LNCaP clone FGC (cell line): ENCODE measurements around the gene EFCAB6.

ENCODE experiments used
- DNase-seq: peaks from one replicate; pipeline ENCODE4 v3.0.0-alpha.2; 2011; ENCODE audit warnings: low read depth
- H3K4me3 ChIP-seq: 2 replicates; pipeline ENCODE4 v1.5.1; 2011; ENCODE audit warnings: mild to moderate bottlenecking, low read depth, low read length, control low read depth
- TF ChIP-seq, protein P1 (sequence below): IDR thresholded peaks from 2 replicates; pipeline ENCODE4 v1.5.1; 2012; ENCODE audit warnings: mild to moderate bottlenecking; ENCODE audit not compliant: control insufficient read depth, insufficient read depth; ENCODE audit errors: extremely low read depth

EFCAB6 gene

DNA sequence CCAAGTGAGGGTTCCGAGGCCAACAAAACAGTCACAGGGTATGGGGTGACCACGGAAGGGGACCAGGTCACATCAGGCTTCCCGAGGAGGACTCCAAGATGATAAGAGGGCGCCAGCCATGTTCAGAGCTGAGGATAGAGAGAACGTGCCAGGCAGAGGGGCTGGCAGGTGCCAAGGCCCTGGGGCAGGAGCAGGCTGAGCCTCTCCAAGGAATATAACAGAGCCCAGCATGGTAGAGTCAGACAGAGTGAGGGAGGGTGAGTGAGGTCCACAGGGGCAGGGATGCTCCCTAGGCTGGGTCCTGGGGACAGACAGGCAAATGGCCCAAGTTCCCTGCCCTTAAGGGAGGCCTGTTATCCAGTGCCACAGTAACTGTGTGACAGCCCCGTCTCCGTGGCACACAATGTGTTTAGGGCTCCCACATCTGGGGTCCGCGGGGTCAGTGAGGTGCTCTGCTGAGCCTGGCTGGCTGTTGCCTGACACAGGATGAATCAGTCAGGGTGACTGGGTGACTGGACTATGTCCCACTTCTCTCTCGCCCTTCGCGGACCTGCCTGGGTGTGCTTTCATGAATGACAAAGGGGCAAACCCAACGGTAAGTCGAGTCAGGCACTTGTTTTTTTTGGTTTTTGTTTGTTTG lies 295.0 kb downstream of the EFCAB6 start:
- H3K4me3 ChIP-seq: no peak overlapping the region
- TF ChIP-seq, protein P1, sequence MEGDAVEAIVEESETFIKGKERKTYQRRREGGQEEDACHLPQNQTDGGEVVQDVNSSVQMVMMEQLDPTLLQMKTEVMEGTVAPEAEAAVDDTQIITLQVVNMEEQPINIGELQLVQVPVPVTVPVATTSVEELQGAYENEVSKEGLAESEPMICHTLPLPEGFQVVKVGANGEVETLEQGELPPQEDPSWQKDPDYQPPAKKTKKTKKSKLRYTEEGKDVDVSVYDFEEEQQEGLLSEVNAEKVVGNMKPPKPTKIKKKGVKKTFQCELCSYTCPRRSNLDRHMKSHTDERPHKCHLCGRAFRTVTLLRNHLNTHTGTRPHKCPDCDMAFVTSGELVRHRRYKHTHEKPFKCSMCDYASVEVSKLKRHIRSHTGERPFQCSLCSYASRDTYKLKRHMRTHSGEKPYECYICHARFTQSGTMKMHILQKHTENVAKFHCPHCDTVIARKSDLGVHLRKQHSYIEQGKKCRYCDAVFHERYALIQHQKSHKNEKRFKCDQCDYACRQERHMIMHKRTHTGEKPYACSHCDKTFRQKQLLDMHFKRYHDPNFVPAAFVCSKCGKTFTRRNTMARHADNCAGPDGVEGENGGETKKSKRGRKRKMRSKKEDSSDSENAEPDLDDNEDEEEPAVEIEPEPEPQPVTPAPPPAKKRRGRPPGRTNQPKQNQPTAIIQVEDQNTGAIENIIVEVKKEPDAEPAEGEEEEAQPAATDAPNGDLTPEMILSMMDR: no peak
- no peak for DNase-seq

DNA sequence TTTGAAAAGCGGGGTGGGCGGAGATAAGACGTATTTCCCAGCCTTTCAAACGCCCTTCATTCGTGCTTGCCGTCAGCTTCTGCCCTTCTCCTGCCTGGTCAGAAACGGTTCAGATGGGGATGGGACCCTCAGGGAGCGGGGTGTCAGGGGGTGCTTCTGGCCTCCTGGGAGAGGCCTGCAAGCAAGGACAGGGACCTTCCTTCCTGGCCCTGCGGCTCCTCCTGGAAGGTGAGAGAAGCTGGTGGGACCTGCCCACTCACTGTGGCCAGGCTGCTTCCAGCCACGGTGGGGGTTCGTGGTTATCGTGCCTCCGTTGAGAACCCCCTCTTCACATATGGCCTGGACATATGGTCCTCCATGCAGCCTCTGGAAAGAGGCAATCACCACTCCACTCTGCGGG lies 295.7 kb downstream of the EFCAB6 start:
- no peak overlapping the region for H3K4me3 ChIP-seq
- TF ChIP-seq, protein P1: no peak
- DNase-seq: no peak

DNA sequence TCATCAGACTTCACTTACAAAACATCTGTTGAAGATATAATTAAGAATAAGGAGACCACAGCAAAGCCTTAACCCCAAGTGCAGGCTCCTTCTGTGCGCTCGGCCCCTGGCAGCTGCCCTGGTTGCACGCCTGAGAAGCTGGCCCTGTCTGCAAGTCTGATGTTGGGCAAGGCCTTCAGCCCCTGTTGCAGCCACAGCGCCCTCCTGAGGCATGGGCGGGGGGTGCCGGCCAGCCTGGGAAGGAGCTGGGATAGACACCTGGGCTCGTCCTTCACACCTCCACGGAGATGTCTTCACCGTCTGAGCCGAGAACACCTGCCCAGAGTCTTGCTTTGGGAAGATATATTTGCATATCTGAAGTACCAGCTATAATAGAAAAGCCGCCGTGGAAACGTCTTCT lies 296.2 kb downstream of the EFCAB6 start:
- TF ChIP-seq, protein P1: no peak
- H3K4me3 ChIP-seq: no peak overlapping the region
- no peak for DNase-seq

DNA sequence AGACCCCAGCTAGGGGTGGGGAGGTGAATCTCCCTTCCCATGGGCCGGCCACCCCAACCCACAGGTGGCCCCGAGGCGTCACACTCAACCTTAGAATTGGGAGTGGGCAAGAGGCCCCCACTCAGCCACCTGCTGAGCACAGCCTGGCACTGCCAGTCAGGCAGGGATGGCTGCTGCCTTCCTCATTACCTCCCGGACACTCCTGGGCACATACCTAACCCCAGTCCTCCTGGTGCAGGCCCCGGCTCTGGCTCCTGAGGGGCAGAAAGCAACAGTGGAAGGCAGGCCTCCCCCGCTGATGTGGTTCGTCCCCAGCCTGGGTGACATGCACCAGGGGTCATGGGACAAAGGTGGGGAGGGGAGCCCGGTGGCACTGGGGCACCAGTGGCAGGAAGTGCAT lies 296.7 kb downstream of the EFCAB6 start:
- no peak for DNase-seq
- TF ChIP-seq, protein P1: no peak
- H3K4me3 ChIP-seq: no peak overlapping the region

DNA sequence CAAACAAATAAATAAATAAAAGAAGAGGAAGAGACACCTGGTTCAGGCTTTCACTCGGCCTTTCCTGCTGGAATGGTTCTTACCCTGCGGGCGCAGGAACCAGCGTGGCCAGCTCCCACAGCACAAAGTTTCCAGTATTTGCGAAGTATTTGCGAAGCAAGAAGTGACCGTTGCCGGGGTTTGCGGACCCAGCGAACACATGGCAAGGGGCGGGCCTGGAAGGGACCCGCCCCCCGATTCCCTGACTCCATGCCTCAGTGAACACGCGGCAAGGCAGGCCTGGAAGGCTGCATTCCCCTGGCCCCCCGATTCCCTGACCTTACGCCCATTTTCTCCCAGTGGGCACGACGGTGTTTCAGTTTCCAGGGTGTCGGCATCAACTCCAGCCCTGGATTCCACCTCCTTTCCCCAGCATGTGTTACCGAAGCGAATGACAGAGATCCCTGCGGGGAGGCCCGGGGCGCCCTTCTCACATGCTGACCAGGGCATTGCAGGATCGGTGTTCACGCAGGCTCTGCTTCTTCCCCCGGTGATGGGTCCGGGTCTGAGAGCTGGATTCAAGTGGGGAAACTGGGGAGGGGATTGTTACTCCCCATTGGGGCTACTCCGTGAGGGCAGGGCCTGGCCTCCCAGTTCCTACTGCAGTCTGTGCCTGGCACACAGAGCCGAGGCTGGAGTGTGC lies 297.5 kb downstream of the EFCAB6 start:
- TF ChIP-seq, protein P1: no peak
- no peak for DNase-seq
- no peak overlapping the region for H3K4me3 ChIP-seq

DNA sequence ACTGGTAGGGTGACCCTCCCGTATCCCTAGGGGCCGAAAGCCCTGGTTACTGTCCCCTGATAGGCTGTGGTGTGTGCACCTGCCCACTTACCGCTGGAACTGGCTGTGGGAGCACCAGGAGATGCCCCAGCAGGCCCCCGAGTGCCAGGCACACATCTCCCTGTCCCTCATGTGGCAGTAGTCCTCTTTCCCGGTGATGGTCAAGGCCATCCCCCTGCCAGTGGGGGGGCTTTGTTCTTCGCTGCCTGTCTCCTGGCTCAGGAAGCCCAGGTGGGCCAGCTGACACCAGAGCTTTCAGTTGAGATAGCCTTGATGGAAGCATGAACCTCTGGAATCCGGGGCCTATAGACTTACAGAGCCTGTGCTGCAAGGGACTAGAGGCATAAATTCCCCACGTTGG lies 299.8 kb downstream of the EFCAB6 start:
- TF ChIP-seq, protein P1: no peak
- DNase-seq: no peak
- no peak overlapping the region for H3K4me3 ChIP-seq
